H7 (cell line): ENCODE data around the gene TNFRSF1B. TPM values are rescaled to one million over a fixed set of nuclear protein-coding genes. Genes with fewer than 3 reads are reported as not detected.

ENCODE experiments used
- DNase-seq: peaks from one replicate; pipeline ENCODE4 v3.0.0; 2012
- H3K27me3 ChIP-seq: 2 replicates; pipeline ENCODE4 v1.6.0; 2011; ENCODE audit warnings: mild to moderate bottlenecking, low read length; ENCODE audit not compliant: control insufficient read depth, insufficient read depth
- H3K36me3 ChIP-seq: replicated peaks from 2 replicates; pipeline ENCODE4 v1.5.1; 2011; ENCODE audit warnings: low read length; ENCODE audit not compliant: control insufficient read depth, insufficient read depth
- H3K4me3 ChIP-seq: 2 replicates; pipeline ENCODE4 v1.5.1; 2011; ENCODE audit warnings: low read depth, mild to moderate bottlenecking, control low read depth, low read length, moderate library complexity; ENCODE audit not compliant: insufficient read depth
- total RNA-seq: library from RNA; depleted of rRNA; stranded (reverse); fragments of >200 nt; shearing (Covaris generic); gene quantifications from 2 replicates; pipeline ENCODE4 v1.2.3, GENCODE V29; 2014; rRNA removed

The TNFRSF1B gene
- total RNA-seq, 1 experiment from 2014 or later, result 1.3 TPM

GRCh38 chr1:12245733-12246132 lies 78.9 kb downstream of the TNFRSF1B start:
- no peak overlapping the region for H3K4me3 ChIP-seq
- H3K27me3 ChIP-seq, result no peaks in the 10 kb centered on the region
- peaks cover 3% of the 10 kb centered on the region; the same call in 1 of the 2 replicates for H3K36me3 ChIP-seq
- no peak for DNase-seq

- Histone ChIP-seq H3K4me3 (no peak overlapping the region), H3K27me3 (no peaks in the 10 kb centered on the region), H3K36me3 (peaks cover 3% of the 10 kb centered on the region; the same call in 1 of the 2 replicates)
- no peak for DNase-seq
Measured at GRCh38 chr1:12246584-12246983, 79.8 kb downstream of the TNFRSF1B start.

GRCh38 chr1:12249181-12249580 lies 82.4 kb downstream of the TNFRSF1B start:
- no peak for DNase-seq
- peaks cover 3% of the 10 kb centered on the region; the same call in 1 of the 2 replicates for H3K36me3 ChIP-seq
- H3K27me3 ChIP-seq, result no peaks in the 10 kb centered on the region
- H3K4me3 ChIP-seq, result no peak overlapping the region

GRCh38 chr1:12249748-12250147 lies 83.0 kb downstream of the TNFRSF1B start:
- Histone ChIP-seq H3K4me3 (no peak overlapping the region), H3K36me3 (peaks cover 1% of the 10 kb centered on the region; the same call in 1 of the 2 replicates), H3K27me3 (no peaks in the 10 kb centered on the region)
- no peak for DNase-seq

GRCh38 chr1:12251442-12251841 lies 84.7 kb downstream of the TNFRSF1B start:
- H3K27me3 ChIP-seq, result no peaks in the 10 kb centered on the region
- no peak overlapping the region for H3K4me3 ChIP-seq
- DNase-seq, result no peak
- peaks cover 4% of the 10 kb centered on the region for H3K36me3 ChIP-seq

GRCh38 chr1:12255913-12256312 lies 89.1 kb downstream of the TNFRSF1B start:
- H3K27me3 ChIP-seq, result no peaks in the 10 kb centered on the region

GRCh38 chr1:12258272-12258671 lies 91.5 kb downstream of the TNFRSF1B start:
- H3K36me3 ChIP-seq, result peaks cover 12% of the 10 kb centered on the region

More at GRCh38 chr1:12255913-12256312, 89.1 kb downstream of the TNFRSF1B start:
- H3K4me3 ChIP-seq, result no peak overlapping the region
- DNase-seq, result no peak
- peaks cover 7% of the 10 kb centered on the region for H3K36me3 ChIP-seq

More at GRCh38 chr1:12258272-12258671, 91.5 kb downstream of the TNFRSF1B start:
- Histone ChIP-seq H3K27me3 (no peaks in the 10 kb centered on the region), H3K4me3 (no peak overlapping the region)
- DNase-seq, result no peak

Other genes with a start within 250 kb of the TNFRSF1B start
- 105 and 113 TPM in 2 replicates for gene KIAA2013, start 240.6 kb upstream of the TNFRSF1B start, total RNA-seq
- 90.7 and 103 TPM in 2 replicates for gene PLOD1, start 232.3 kb upstream of the TNFRSF1B start, total RNA-seq
- gene MFN2, start 186.5 kb upstream of the TNFRSF1B start, total RNA-seq, result 84.1 and 85.8 TPM in 2 replicates
- gene MIIP, start 147.5 kb upstream of the TNFRSF1B start, total RNA-seq, result 165 and 172 TPM in 2 replicates
- gene TNFRSF8, start 103.7 kb upstream of the TNFRSF1B start, total RNA-seq, result 14.6 and 16.0 TPM in 2 replicates
- gene VPS13D, start 63.0 kb downstream of the TNFRSF1B start, total RNA-seq, result 13.1 and 23.7 TPM in 2 replicates